Calu3 (cell line): ENCODE results near the gene PDE4A. TPM values are rescaled to one million over a fixed set of nuclear protein-coding genes. Genes with fewer than 3 reads are reported as not detected.

Source experiments
- BruUV-seq: library from RNA; stranded (reverse); fragments of 400-500 nt; replicated peaks from 2 replicates; lab custom pipeline; 2021; lab: Mats Ljungman, UMichigan
- CTCF ChIA-PET: fragments of 300-600 bp; sonication (Branson Sonifier 250); formaldehyde crosslinking; loops from one replicate; lab custom pipeline; 2022; ENCODE audit warnings: antibody characterized with exemption; lab: Charles Lee
- DNase-seq: peaks from one replicate; pipeline ENCODE4 v3.0.0; 2022
- H3K27ac Mint-ChIP-seq: one replicate; pipeline ENCODE4 v1.8.0; 2022; ENCODE audit warnings: mixed read lengths; ENCODE audit not compliant: unreplicated experiment
- H3K27me3 Mint-ChIP-seq: one replicate; pipeline ENCODE4 v1.8.0; 2022; ENCODE audit warnings: mixed read lengths; ENCODE audit not compliant: unreplicated experiment
- H3K36me3 Mint-ChIP-seq: one replicate; pipeline ENCODE4 v1.8.0; 2022; ENCODE audit warnings: mild to moderate bottlenecking, moderate library complexity, mixed read lengths; ENCODE audit not compliant: insufficient read depth, unreplicated experiment
- H3K4me1 Mint-ChIP-seq: one replicate; pipeline ENCODE4 v1.8.0; 2022; ENCODE audit warnings: mild to moderate bottlenecking, low read depth, mixed read lengths; ENCODE audit not compliant: unreplicated experiment
- H3K4me3 Mint-ChIP-seq: one replicate; pipeline ENCODE4 v1.8.0; 2022; ENCODE audit warnings: mild to moderate bottlenecking, low read depth, moderate library complexity, mixed read lengths; ENCODE audit not compliant: unreplicated experiment
- H3K9me3 Mint-ChIP-seq: one replicate; pipeline ENCODE4 v1.8.0; 2022; ENCODE audit warnings: low read depth, mixed read lengths; ENCODE audit not compliant: unreplicated experiment
- CTCF ChIP-seq: fragments of 200-600 bp; IDR thresholded peaks from one replicate; pipeline ENCODE4 v1.8.0; 2022; ENCODE audit warnings: antibody characterized with exemption; ENCODE audit not compliant: unreplicated experiment
- intact Hi-C: fragments of 100-400 bp; cut with micrococcal nuclease; formaldehyde crosslinking; loops from one replicate; pipeline ENCODE4 v1.10.0; 2022; ENCODE audit not compliant: unreplicated experiment
- total RNA-seq: library from RNA; stranded (reverse); gene quantifications from 2 replicates; pipeline ENCODE4 v1.2.3, GENCODE V29; 2022

Gene PDE4A
- total RNA-seq, 1 experiment from 2014 or later, result 2.8 TPM

- intact Hi-C loops, result loop anchor here (2.0 kb wide), 1 partner anchor 75 kb away; no protein-coding TSS in a partner anchor
Measured at GRCh38 chr19:10403137-10404021, 17.0 kb upstream of the PDE4A start, which contains the start of gene CDC37. CDC37 (minus strand) TSS chr19:10403542; CDS start chr19:10403479, 63 bp downstream.

GRCh38 chr19:10404888-10405820, 15.2 kb upstream of the PDE4A start:
- Mint-ChIP-seq H3K4me3 (peak overlapping the region; percentile 87), H3K27ac (no peak overlapping the region), H3K36me3 (peaks cover 43% of the 10 kb centered on the region), H3K9me3 (no peaks in the 10 kb centered on the region), H3K4me1 (no peaks in the 10 kb centered on the region), H3K27me3 (peaks cover 45% of the 10 kb centered on the region)
- CTCF ChIA-PET, result interaction anchor here (0.6 to 0.7 kb wide), 2 partner anchors 13 to 132 kb away, joined by 3 to 5 read pairs; no protein-coding TSS in a partner anchor
- no peak for DNase-seq
- BruUV-seq, result no TSS peak
- TF ChIP-seq CTCF, result no peak
- intact Hi-C loops, result loop anchor here (2.0 kb wide), 1 partner anchor 74 kb away; no protein-coding TSS in a partner anchor

More at GRCh38 chr19:10403137-10404021, 17.0 kb upstream of the PDE4A start, which contains the start of gene CDC37:
- peak; percentile 95 for DNase-seq
- CTCF ChIA-PET, result interaction anchor here (0.6 to 2.0 kb wide), 6 partner anchors 13 to 143 kb away, joined by 3 to 7 read pairs (median 4); no protein-coding TSS in a partner anchor
- TF ChIP-seq CTCF, result no peak
- H3K27me3 Mint-ChIP-seq, result peaks cover 30% of the 10 kb centered on the region
- peaks cover 48% of the 10 kb centered on the region for H3K36me3 Mint-ChIP-seq
- BruUV-seq, result TSS peak; percentile 51
- H3K4me1 Mint-ChIP-seq, result no peaks in the 10 kb centered on the region
- no peaks in the 10 kb centered on the region for H3K9me3 Mint-ChIP-seq
- peak within 1 kb of the TSS; percentile 87 for H3K4me3 Mint-ChIP-seq
- H3K27ac Mint-ChIP-seq, result peak within 1 kb of the TSS; percentile 88

GRCh38 chr19:10406191-10406590, 14.1 kb upstream of the PDE4A start:
- BruUV-seq, result no TSS peak
- no peaks in the 10 kb centered on the region for H3K9me3 Mint-ChIP-seq
- no peak for DNase-seq
- CTCF ChIA-PET, result no interaction called here
- no peak for TF ChIP-seq CTCF
- H3K4me1 Mint-ChIP-seq, result no peaks in the 10 kb centered on the region
- intact Hi-C loops, result no loop called here
- no peak overlapping the region for H3K27ac Mint-ChIP-seq
- peaks cover 45% of the 10 kb centered on the region for H3K27me3 Mint-ChIP-seq
- no peak overlapping the region for H3K4me3 Mint-ChIP-seq
- peaks cover 36% of the 10 kb centered on the region for H3K36me3 Mint-ChIP-seq

GRCh38 chr19:10407096-10407495, 13.2 kb upstream of the PDE4A start:
- H3K4me1 Mint-ChIP-seq, result no peaks in the 10 kb centered on the region
- H3K4me3 Mint-ChIP-seq, result no peak overlapping the region
- DNase-seq, result no peak
- intact Hi-C loops, result no loop called here
- H3K36me3 Mint-ChIP-seq, result peaks cover 29% of the 10 kb centered on the region
- H3K27me3 Mint-ChIP-seq, result peaks cover 45% of the 10 kb centered on the region
- H3K9me3 Mint-ChIP-seq, result no peaks in the 10 kb centered on the region
- CTCF ChIA-PET, result interaction anchor here (0.6 kb wide), 1 partner anchor 141 kb away, joined by 3 read pairs; no protein-coding TSS in a partner anchor
- H3K27ac Mint-ChIP-seq, result no peak overlapping the region
- BruUV-seq, result no TSS peak
- TF ChIP-seq CTCF, result no peak
